Measurements from ENCODE around the gene GINS3.

- no peak for TF ChIP-seq CTCF (conservative IDR thresholded peaks at IDR 0.05; ENCODE audit: low read depth, low read length)
- TF ChIP-seq EZH2 (IDR thresholded peaks at IDR 0.05; ENCODE audit: borderline replicate concordance, low read depth, low read length, poor library complexity, severe bottlenecking), result no peak
Measured at GRCh38 chr16:58417600-58417999, 25.3 kb downstream of the GINS3 start.

Measured in A673 (cell line).